ENCODE results near the gene ELL2. TPM values are rescaled to one million over a fixed set of nuclear protein-coding genes. Genes with fewer than 3 reads are reported as not detected.

Gene ELL2
- total and polyA plus RNA-seq, 2 of the 13 experiments (the other 11 are each of a cell fraction or from before 2014, with no cell fraction given), result 78.9 to 97.1 TPM

GRCh38 chr5:95861221-95861863, 100.3 kb downstream of the ELL2 start (continued):
- TF ChIP-seq ZBTB10 (CRISPR knock-in tag; IDR thresholded peaks at IDR 0.05; ENCODE audit: borderline replicate concordance) (no peak), RNF2 (conservative IDR thresholded peaks at IDR 0.05; ENCODE audit: low read depth) (no peak), SRY (CRISPR knock-in tag; IDR thresholded peaks at IDR 0.05) (no peak; the same call in 1 of the 2 replicates), SP140L (CRISPR knock-in tag; IDR thresholded peaks at IDR 0.05; ENCODE audit: borderline replicate concordance) (no peak), AHDC1 (CRISPR knock-in tag; IDR thresholded peaks at IDR 0.05; ENCODE audit: borderline replicate concordance) (0 out of 2 replicates have a peak, but pooled peaks have one; percentile 17), NCOA2 (CRISPR knock-in tag; IDR thresholded peaks at IDR 0.05) (peak; percentile 75), RERE (CRISPR knock-in tag; IDR thresholded peaks at IDR 0.05; ENCODE audit: low read depth) (no peak), E2F5 (CRISPR knock-in tag; conservative IDR thresholded peaks at IDR 0.05) (no peak), SP2 (CRISPR knock-in tag; IDR thresholded peaks at IDR 0.05) (no peak), IRX3 (CRISPR knock-in tag; IDR thresholded peaks at IDR 0.05; ENCODE audit: borderline replicate concordance, low read depth) (no peak), ARNT (IDR thresholded peaks at IDR 0.05) (no peak), SETDB1 (CRISPR knock-in tag; IDR thresholded peaks at IDR 0.05; ENCODE audit: borderline replicate concordance) (no peak), DPF2 (CRISPR knock-in tag; IDR thresholded peaks at IDR 0.05; ENCODE audit: borderline replicate concordance, low read depth) (no peak)

Measured in HepG2 (cell line).